ENCODE measurements around the gene TMF1.

The TMF1 gene, protein sequence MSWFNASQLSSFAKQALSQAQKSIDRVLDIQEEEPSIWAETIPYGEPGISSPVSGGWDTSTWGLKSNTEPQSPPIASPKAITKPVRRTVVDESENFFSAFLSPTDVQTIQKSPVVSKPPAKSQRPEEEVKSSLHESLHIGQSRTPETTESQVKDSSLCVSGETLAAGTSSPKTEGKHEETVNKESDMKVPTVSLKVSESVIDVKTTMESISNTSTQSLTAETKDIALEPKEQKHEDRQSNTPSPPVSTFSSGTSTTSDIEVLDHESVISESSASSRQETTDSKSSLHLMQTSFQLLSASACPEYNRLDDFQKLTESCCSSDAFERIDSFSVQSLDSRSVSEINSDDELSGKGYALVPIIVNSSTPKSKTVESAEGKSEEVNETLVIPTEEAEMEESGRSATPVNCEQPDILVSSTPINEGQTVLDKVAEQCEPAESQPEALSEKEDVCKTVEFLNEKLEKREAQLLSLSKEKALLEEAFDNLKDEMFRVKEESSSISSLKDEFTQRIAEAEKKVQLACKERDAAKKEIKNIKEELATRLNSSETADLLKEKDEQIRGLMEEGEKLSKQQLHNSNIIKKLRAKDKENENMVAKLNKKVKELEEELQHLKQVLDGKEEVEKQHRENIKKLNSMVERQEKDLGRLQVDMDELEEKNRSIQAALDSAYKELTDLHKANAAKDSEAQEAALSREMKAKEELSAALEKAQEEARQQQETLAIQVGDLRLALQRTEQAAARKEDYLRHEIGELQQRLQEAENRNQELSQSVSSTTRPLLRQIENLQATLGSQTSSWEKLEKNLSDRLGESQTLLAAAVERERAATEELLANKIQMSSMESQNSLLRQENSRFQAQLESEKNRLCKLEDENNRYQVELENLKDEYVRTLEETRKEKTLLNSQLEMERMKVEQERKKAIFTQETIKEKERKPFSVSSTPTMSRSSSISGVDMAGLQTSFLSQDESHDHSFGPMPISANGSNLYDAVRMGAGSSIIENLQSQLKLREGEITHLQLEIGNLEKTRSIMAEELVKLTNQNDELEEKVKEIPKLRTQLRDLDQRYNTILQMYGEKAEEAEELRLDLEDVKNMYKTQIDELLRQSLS

DNA sequence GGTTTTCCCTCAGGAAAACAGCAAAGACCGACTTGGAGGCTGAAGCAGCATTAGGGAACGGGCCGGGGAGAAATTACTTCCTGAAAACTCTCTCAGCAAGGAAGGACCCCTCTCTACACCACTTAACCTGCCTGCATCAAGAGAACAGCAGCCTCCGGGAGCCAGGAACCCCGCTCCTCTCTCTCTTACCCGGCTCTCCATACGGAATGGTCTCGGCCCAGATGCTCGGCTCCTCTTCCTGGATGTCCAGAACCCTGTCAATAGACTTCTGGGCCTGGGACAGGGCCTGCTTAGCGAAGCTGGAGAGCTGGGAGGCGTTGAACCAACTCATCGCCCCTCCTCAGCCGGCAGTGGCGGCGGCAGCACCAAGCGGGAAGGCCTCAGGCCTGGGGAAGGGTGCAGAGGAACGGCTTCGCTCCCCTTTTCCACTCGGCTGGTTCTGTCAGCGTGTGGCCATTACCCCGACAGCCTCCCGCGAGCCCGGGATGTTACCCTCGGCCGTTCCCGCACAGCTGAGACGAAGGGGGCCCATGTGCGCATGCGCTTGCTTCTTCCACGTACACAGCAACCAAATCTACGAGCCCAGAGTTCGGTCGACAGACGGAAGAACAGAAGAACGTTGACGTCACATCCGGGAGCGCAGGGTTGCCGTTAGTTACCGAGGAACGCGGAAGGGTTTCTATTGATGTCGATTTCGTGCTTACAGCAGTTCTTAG lies at the start of gene TMF1:
TMF1 (minus strand) TSS at position 578 of the 716 bp plus-strand sequence; CDS start at position 331, 247 bp downstream.
- peak; percentile 98 for DNase-seq (ENCODE audit: extremely low read depth, low read depth)
- TF ChIP-seq, protein P1, sequence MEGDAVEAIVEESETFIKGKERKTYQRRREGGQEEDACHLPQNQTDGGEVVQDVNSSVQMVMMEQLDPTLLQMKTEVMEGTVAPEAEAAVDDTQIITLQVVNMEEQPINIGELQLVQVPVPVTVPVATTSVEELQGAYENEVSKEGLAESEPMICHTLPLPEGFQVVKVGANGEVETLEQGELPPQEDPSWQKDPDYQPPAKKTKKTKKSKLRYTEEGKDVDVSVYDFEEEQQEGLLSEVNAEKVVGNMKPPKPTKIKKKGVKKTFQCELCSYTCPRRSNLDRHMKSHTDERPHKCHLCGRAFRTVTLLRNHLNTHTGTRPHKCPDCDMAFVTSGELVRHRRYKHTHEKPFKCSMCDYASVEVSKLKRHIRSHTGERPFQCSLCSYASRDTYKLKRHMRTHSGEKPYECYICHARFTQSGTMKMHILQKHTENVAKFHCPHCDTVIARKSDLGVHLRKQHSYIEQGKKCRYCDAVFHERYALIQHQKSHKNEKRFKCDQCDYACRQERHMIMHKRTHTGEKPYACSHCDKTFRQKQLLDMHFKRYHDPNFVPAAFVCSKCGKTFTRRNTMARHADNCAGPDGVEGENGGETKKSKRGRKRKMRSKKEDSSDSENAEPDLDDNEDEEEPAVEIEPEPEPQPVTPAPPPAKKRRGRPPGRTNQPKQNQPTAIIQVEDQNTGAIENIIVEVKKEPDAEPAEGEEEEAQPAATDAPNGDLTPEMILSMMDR (IDR thresholded peaks at IDR 0.05; ENCODE audit: low read depth, low read length) = no peak

DNA sequence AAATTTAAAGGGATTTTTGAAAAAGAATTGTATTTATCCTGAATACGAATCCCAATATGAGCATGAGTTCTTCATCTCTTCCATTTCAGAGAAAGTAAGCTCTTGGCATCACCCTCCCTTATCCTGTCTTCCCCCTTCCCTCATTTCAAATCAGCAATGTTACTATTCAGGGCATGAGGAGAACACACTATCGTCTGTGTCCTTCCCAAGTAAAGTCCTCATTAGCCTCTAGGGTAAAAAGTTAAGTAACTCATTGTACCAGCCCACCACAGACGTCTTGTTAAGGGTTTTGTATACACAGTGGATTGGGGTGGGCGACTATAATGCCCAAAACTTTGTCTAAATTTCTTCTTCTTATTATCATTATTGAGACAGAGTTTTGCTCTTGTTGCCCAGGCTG lies 47.4 kb upstream of the TMF1 start:
- no peak for DNase-seq (ENCODE audit: extremely low read depth, low read depth)
- TF ChIP-seq, protein P1 (IDR thresholded peaks at IDR 0.05; ENCODE audit: low read depth, low read length) = no peak

DNA sequence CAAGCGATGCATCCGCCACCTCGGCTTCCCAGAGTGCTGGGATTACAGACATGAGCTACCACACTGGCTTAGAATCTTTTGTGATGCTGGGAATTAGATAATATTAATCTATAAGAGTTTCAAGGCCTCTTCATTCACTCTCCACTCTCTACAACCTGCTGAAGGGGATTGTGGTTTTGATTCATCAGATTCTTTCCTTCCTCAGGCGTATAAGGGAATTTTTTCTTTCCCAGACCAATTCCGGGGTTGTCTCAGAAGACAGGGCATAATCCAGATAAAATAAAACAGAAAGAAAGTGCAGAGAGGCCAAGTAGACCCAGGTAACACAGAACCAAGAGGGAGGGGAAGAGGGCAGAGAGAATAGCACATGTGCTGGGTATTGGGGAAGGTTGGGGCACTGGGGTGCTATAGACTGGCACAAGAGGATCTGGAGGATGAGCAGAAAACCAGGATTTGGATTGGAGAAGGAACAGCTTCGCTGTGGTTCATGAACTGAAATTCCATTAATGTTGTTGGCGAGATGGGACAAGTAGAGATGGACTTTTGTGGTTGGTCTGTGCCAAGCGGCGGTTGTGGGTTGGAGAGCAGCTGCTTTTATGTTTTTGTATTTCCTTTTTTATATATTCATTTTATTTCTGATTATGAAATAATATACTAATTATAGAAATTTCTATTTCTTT lies 45.4 kb upstream of the TMF1 start:
- no peak for DNase-seq (ENCODE audit: extremely low read depth, low read depth)
- TF ChIP-seq, protein P1 (IDR thresholded peaks at IDR 0.05; ENCODE audit: low read depth, low read length) = no peak

DNA sequence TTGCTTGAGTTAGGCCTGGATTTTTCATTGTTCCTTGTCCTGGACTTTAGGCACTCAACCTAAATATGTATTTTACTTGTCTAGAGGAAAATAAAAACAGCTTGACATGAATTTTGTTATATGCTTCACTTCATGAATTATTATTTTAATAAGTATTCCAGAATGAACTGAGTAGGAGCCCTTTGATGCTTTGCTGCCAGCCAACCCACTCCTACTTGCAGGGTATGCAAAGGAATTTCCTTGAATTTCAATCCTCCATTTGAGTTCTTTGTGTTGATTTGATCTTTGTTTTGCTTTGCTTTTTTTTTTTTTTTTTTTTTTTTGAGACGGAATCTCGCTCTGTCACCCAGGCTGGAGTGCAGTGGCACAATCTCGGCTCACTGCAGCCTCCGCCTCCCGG lies 44.2 kb upstream of the TMF1 start:
- TF ChIP-seq, protein P1 (IDR thresholded peaks at IDR 0.05; ENCODE audit: low read depth, low read length) = no peak
- DNase-seq (ENCODE audit: extremely low read depth, low read depth) = no peak

DNA sequence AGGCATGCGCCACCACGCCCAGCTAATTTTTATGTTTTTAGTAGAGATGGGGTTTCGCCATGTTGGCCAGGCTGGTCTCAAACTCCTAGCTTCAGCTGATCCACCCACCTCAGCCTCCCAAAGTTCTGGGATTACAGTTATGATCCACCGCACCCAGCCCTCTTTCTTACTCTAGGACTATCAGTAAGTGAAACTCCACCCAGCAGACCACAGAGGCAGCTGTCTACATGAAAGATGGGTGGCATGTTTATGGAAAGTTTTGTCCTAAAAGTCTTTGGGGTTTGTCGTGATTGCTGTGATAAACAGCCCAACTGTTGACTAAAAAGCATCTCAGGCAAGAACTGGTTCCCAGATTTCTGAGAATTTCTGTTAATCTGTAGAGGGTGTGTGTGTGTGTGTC lies 43.5 kb upstream of the TMF1 start:
- TF ChIP-seq, protein P1 (IDR thresholded peaks at IDR 0.05; ENCODE audit: low read depth, low read length) = no peak
- DNase-seq (ENCODE audit: extremely low read depth, low read depth) = no peak

DNA sequence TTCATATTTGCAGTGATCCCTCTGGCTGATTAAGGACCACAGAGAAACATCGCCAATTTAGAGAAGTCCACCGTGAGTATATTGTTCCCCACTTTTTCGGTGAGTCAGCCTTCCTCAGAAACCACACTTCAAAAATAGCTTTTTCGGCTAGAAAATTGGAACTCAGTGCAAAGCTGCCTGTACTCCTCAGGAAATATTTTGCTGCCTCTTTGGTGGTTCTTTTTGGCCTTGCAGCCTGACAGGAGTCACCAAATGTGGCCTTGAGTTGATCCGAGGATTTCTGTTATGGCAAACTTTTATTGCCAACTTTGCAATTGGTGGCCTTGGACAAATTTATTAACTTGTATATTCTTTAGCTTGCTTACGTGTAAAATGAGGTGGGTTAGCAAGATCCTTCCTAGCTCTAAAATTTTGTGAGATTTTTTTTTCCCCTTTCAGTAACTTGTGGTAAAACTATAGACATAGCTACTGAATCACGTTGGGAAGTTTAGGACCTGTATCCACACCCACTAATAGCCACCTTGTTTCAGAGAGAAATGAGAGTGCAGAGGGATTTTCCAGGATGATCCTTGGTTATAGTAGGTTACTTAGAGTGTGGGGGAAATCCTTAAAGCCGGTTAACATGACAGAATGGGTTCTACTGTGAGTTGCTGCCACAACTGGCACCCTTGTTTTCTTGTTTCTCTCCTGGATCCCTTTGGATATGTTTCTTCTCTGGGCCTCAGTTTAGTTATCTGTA lies 42.5 kb upstream of the TMF1 start:
- TF ChIP-seq, protein P1 (IDR thresholded peaks at IDR 0.05; ENCODE audit: low read depth, low read length) = no peak
- DNase-seq (ENCODE audit: extremely low read depth, low read depth) = no peak
